ENCODE measurements around the gene GRID2.
"Not testable (repeated sequence)": the region's sequence is repeated elsewhere in the genome, so short reads cannot be mapped to it uniquely, and the experiment has no call there.

GRID2 gene

GRCh38 chr4:92444143-92444843, 140.5 kb downstream of the GRID2 start:
- H3K9ac ChIP-seq (ENCODE audit: low read depth, low read length), result peak overlapping the region; percentile 77
- H3K4me1 ChIP-seq (ENCODE audit: insufficient read depth, low read length), result peaks cover 36% of the 10 kb centered on the region
- H3K36me3 ChIP-seq (ENCODE audit: insufficient read depth, low read depth, low read length); H3K27me3 ChIP-seq (ENCODE audit: insufficient read depth, low read length); H3K9me3 ChIP-seq (ENCODE audit: insufficient read depth, low read depth, low read length): not testable (repeated sequence)
- peak overlapping the region; percentile 92 for H3K27ac ChIP-seq (ENCODE audit: low read length)
- peak overlapping the region; percentile 66 for H3K4me3 ChIP-seq (ENCODE audit: low read length)

GRCh38 chr4:92445127-92445526, 141.4 kb downstream of the GRID2 start:
- Histone ChIP-seq H3K36me3 (ENCODE audit: insufficient read depth, low read depth, low read length) (peaks cover 7% of the 10 kb centered on the region), H3K4me3 (ENCODE audit: low read length) (peak overlapping the region; percentile 62), H3K9me3 (ENCODE audit: insufficient read depth, low read depth, low read length) (no peaks in the 10 kb centered on the region), H3K27ac (ENCODE audit: low read length) (peak overlapping the region; percentile 73), H3K27me3 (ENCODE audit: insufficient read depth, low read length) (no peaks in the 10 kb centered on the region), H3K9ac (ENCODE audit: low read depth, low read length) (peak overlapping the region; percentile 76), H3K4me1 (ENCODE audit: insufficient read depth, low read length) (peaks cover 41% of the 10 kb centered on the region)

DNA sequence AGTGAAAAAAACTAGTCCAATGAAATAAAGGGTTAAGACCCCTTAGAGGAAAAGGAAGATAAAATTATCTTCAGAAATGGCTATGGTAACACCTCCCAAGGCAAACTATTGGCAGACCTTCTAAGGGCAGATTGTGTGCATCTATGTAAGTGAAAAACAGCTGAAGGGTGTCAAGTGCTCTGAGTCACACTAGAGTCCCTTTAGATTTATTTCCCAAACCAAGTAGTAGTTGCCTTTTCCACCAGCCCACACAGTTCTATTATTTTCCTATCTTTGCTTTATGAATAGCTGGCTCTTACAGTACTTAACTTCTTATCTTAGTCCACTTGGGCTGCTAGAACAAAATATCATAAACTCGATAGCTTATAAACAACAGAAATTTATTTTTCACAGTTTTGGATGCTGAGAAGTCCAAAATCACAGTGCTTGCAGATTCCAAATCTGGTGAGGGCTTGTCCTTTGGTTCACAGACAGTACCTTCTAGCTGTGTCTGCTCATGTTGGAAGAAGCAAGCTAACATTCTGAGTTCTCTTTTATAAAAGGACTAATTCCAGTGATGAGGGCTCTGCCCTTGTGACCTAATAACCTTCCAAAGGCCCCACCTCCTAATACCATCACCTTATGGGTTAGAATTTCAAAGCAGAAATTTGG, 143.6 kb downstream of the GRID2 start:
- H3K4me1 ChIP-seq (ENCODE audit: insufficient read depth, low read length), result peaks cover 47% of the 10 kb centered on the region
- no peaks in the 10 kb centered on the region for H3K27me3 ChIP-seq (ENCODE audit: insufficient read depth, low read length)
- H3K9me3 ChIP-seq (ENCODE audit: insufficient read depth, low read depth, low read length), result no peaks in the 10 kb centered on the region
- H3K36me3 ChIP-seq (ENCODE audit: insufficient read depth, low read depth, low read length), result peaks cover 7% of the 10 kb centered on the region
- H3K27ac ChIP-seq (ENCODE audit: low read length), result no peak overlapping the region
- no peak overlapping the region for H3K9ac ChIP-seq (ENCODE audit: low read depth, low read length)
- H3K4me3 ChIP-seq (ENCODE audit: low read length), result no peak overlapping the region

DNA sequence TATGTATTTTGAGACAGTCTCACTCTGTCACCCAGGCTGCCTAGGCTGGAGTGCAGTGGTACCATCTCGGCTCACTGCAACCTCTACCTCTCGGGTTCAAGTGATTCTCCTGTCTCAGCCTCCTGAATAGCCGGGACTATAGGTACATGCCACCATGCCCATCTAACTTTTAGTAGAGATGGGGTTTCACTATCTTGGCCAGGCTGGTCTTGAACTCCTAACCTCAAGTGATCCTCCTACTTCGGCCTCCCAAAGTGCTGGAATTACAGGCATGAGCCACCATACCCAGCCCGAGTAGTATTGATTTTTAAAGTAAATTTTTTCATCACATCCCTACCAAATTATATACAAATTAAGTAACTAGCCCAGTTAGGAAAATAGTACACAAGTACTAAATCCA, 144.4 kb downstream of the GRID2 start:
- not testable (repeated sequence) for H3K27ac ChIP-seq (ENCODE audit: low read length); H3K9me3 ChIP-seq (ENCODE audit: insufficient read depth, low read depth, low read length); H3K36me3 ChIP-seq (ENCODE audit: insufficient read depth, low read depth, low read length); H3K4me3 ChIP-seq (ENCODE audit: low read length); H3K27me3 ChIP-seq (ENCODE audit: insufficient read depth, low read length); H3K9ac ChIP-seq (ENCODE audit: low read depth, low read length)
- peaks cover 51% of the 10 kb centered on the region for H3K4me1 ChIP-seq (ENCODE audit: insufficient read depth, low read length)

- Histone ChIP-seq H3K36me3 (ENCODE audit: insufficient read depth, low read depth, low read length) (peaks cover 7% of the 10 kb centered on the region), H3K9me3 (ENCODE audit: insufficient read depth, low read depth, low read length) (no peaks in the 10 kb centered on the region), H3K27ac (ENCODE audit: low read length) (no peak overlapping the region), H3K4me3 (ENCODE audit: low read length) (no peak overlapping the region), H3K9ac (ENCODE audit: low read depth, low read length) (no peak overlapping the region), H3K27me3 (ENCODE audit: insufficient read depth, low read length) (no peaks in the 10 kb centered on the region), H3K4me1 (ENCODE audit: insufficient read depth, low read length) (peaks cover 37% of the 10 kb centered on the region)
Observed at GRCh38 chr4:92450694-92451093, 146.9 kb downstream of the GRID2 start.

GRCh38 chr4:92451782-92452181, 148.0 kb downstream of the GRID2 start:
- Histone ChIP-seq H3K9me3 (ENCODE audit: insufficient read depth, low read depth, low read length) (no peaks in the 10 kb centered on the region), H3K4me1 (ENCODE audit: insufficient read depth, low read length) (peaks cover 28% of the 10 kb centered on the region), H3K36me3 (ENCODE audit: insufficient read depth, low read depth, low read length) (no peaks in the 10 kb centered on the region; the same call in 1 of the 2 replicates), H3K27ac (ENCODE audit: low read length) (no peak overlapping the region), H3K9ac (ENCODE audit: low read depth, low read length) (no peak overlapping the region), H3K27me3 (ENCODE audit: insufficient read depth, low read length) (no peaks in the 10 kb centered on the region), H3K4me3 (ENCODE audit: low read length) (no peak overlapping the region)

DNA sequence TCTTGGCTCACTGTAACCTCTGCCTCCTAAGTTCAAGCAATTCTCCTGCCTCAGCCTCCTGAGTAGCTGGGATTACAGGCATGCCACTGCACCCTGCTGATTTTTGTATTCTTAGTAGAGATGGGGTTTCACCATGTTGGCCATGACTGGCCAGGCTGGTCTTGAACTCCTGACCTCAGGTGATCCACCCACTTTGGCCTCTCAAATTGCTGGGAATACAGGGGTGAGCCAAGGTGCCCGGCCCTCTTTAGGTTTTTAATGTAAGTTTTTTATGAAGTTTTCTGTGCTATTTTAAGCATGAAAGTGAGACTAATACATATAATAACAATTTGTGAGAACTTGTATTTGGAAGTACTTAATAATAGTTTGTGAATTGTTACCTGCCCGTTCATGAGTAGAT, 148.6 kb downstream of the GRID2 start:
- not testable (repeated sequence) for H3K27ac ChIP-seq (ENCODE audit: low read length); H3K9ac ChIP-seq (ENCODE audit: low read depth, low read length); H3K36me3 ChIP-seq (ENCODE audit: insufficient read depth, low read depth, low read length); H3K27me3 ChIP-seq (ENCODE audit: insufficient read depth, low read length); H3K9me3 ChIP-seq (ENCODE audit: insufficient read depth, low read depth, low read length); H3K4me3 ChIP-seq (ENCODE audit: low read length)
- peaks cover 24% of the 10 kb centered on the region for H3K4me1 ChIP-seq (ENCODE audit: insufficient read depth, low read length)

DNA sequence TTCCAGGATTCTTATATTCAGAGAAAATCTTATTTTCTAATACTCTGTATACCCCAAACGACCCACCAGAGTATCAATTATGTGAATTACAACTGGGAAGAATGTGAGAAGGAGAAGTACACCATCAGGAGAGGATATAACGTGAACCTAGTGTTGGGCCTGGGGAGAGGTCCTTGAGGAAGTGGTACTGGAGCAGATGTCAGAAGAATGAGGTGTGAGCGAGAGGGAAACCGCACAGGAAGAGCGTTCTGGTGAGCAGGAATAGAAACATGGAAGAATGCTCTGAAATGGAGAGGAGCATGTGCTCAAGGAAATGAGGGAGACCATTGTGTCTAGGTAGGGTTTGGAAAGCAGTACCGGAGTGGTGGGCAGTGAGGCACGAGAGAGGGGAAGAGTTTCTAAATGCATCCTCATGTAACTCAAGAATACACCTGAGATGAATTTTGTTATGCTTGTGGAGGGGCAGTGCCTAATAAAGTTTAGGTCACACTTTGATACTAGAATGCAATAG, 151.6 kb downstream of the GRID2 start:
- Histone ChIP-seq H3K4me3 (ENCODE audit: low read length) (no peak overlapping the region), H3K27ac (ENCODE audit: low read length) (no peak overlapping the region), H3K36me3 (ENCODE audit: insufficient read depth, low read depth, low read length) (no peaks in the 10 kb centered on the region; the same call in 1 of the 2 replicates), H3K9ac (ENCODE audit: low read depth, low read length) (no peak overlapping the region), H3K4me1 (ENCODE audit: insufficient read depth, low read length) (peaks cover 28% of the 10 kb centered on the region), H3K27me3 (ENCODE audit: insufficient read depth, low read length) (no peaks in the 10 kb centered on the region), H3K9me3 (ENCODE audit: insufficient read depth, low read depth, low read length) (no peaks in the 10 kb centered on the region)

DNA sequence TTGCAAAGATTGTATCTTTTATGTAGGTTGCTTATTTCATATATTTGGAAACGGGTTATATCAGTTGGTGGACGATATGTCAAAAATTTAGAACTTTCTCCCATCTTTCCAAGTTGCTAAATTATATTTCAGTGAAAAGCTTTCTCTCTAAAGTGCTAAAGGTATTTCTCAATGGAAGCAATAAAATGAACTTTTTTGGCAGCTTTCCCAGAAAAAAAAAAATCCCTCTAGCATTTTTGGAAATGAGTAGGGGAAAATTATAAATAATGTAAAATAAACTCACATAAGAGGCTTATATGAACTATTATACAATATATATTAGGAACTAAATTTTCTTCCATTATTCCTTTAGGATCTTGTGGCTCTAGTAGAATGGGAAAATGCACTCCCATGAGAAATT, 152.2 kb downstream of the GRID2 start:
- H3K36me3 ChIP-seq (ENCODE audit: insufficient read depth, low read depth, low read length), result no peaks in the 10 kb centered on the region; the same call in 1 of the 2 replicates
- no peak overlapping the region for H3K9ac ChIP-seq (ENCODE audit: low read depth, low read length)
- no peak overlapping the region for H3K4me3 ChIP-seq (ENCODE audit: low read length)
- no peaks in the 10 kb centered on the region for H3K9me3 ChIP-seq (ENCODE audit: insufficient read depth, low read depth, low read length)
- no peaks in the 10 kb centered on the region for H3K27me3 ChIP-seq (ENCODE audit: insufficient read depth, low read length)
- peaks cover 29% of the 10 kb centered on the region for H3K4me1 ChIP-seq (ENCODE audit: insufficient read depth, low read length)
- no peak overlapping the region for H3K27ac ChIP-seq (ENCODE audit: low read length)

- Histone ChIP-seq H3K36me3 (ENCODE audit: insufficient read depth, low read depth, low read length) (no peaks in the 10 kb centered on the region), H3K27me3 (ENCODE audit: insufficient read depth, low read length) (no peaks in the 10 kb centered on the region), H3K9me3 (ENCODE audit: insufficient read depth, low read depth, low read length) (no peaks in the 10 kb centered on the region), H3K9ac (ENCODE audit: low read depth, low read length) (peak overlapping the region; percentile 2; the same call in 1 of the 2 replicates), H3K27ac (ENCODE audit: low read length) (no peak overlapping the region), H3K4me3 (ENCODE audit: low read length) (no peak overlapping the region), H3K4me1 (ENCODE audit: insufficient read depth, low read length) (peaks cover 53% of the 10 kb centered on the region)
Observed at GRCh38 chr4:92461732-92462131, 158.0 kb downstream of the GRID2 start.

DNA sequence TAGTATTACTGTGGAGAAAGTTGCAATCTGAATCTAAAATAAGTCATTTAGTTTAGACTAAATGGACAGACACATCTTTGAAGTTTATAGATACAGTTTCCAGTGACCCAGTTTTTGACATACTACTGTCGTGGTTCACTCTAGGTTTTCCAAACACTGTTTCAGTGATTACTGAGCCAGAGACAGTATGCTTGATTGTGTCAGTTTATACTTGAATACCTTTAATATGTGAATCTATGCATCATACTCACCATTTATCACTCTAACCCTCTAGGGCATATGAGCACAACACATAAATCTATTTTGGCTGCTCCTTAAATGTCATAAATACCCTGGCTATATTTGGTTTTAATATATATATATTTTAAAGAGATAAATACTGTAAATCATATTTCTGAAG, 173.5 kb downstream of the GRID2 start:
- H3K9ac ChIP-seq (ENCODE audit: low read depth, low read length), result no peak overlapping the region
- no peaks in the 10 kb centered on the region for H3K27me3 ChIP-seq (ENCODE audit: insufficient read depth, low read length)
- H3K4me3 ChIP-seq (ENCODE audit: low read length), result no peak overlapping the region
- H3K27ac ChIP-seq (ENCODE audit: low read length), result no peak overlapping the region
- peaks cover 23% of the 10 kb centered on the region for H3K4me1 ChIP-seq (ENCODE audit: insufficient read depth, low read length)
- H3K36me3 ChIP-seq (ENCODE audit: insufficient read depth, low read depth, low read length), result no peaks in the 10 kb centered on the region
- H3K9me3 ChIP-seq (ENCODE audit: insufficient read depth, low read depth, low read length), result no peaks in the 10 kb centered on the region

- Histone ChIP-seq H3K9ac (ENCODE audit: low read depth, low read length) (no peak overlapping the region), H3K27me3 (ENCODE audit: insufficient read depth, low read length) (no peaks in the 10 kb centered on the region), H3K9me3 (ENCODE audit: insufficient read depth, low read depth, low read length) (no peaks in the 10 kb centered on the region), H3K36me3 (ENCODE audit: insufficient read depth, low read depth, low read length) (no peaks in the 10 kb centered on the region), H3K27ac (ENCODE audit: low read length) (no peak overlapping the region), H3K4me3 (ENCODE audit: low read length) (no peak overlapping the region), H3K4me1 (ENCODE audit: insufficient read depth, low read length) (peaks cover 25% of the 10 kb centered on the region)
Observed at GRCh38 chr4:92483341-92483740, 179.6 kb downstream of the GRID2 start.
